ENCODE results near the gene DEFB124. TPM values are rescaled to one million over a fixed set of nuclear protein-coding genes. Genes with fewer than 3 reads are reported as not detected.
"Not testable (repeated sequence)": the region's sequence is repeated elsewhere in the genome, so short reads cannot be mapped to it uniquely, and the experiment has no call there.

Gene DEFB124
- total RNA-seq, 1 donor from 2014 or later, result not detected

DNA sequence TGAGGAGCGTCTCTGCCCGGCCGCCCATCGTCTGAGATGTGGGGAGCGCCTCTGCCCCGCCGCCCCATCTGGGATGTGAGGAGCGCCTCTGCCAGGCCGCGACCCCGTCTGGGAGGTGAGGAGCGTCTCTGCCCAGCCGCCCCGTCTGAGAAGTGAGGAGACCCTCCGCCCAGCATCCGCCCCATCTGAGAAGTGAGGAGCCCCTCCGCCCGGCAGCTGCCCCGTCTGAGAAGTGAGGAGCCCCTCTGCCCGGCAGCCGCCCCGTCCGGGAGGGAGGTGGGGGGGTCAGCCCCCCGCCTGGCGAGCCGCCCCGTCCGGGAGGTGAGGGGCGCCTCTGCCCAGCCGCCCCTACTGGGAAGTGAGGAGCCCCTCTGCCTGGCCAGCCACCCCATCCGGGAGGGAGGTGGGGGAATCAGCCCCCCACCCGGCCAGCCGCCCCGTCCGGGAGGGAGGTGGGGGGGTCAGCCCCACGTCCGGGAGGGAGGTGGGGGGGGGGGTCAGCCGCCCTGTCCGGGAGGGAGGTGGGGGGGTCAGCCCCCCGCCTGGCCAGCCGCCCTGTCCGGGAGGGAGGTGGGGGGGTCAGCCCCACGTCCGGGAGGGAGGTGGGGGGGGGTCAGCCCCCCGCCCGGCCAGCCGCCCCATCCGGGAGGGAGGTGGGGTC is 47.9 kb downstream of the DEFB124 start:
- intact Hi-C loops (cut with micrococcal nuclease), result not testable (repeated sequence)

- intact Hi-C loops (cut with micrococcal nuclease), result no loop called here
Observed at GRCh38 chr20:31425797-31426196, 49.1 kb downstream of the DEFB124 start.

GRCh38 chr20:31418307-31418706 is 56.6 kb downstream of the DEFB124 start:
- intact Hi-C loops (cut with micrococcal nuclease), result no loop called here

- intact Hi-C loops (cut with micrococcal nuclease), result no loop called here
Observed at GRCh38 chr20:31415653-31416052, 59.3 kb downstream of the DEFB124 start.

Other genes starting within 250 kb of the DEFB124 start
- not detected in 2 replicates for gene DEFB115, start 217.5 kb downstream of the DEFB124 start, total RNA-seq
- gene DEFB116, start 166.5 kb downstream of the DEFB124 start, total RNA-seq, result not detected in 2 replicates
- gene DEFB118, start 106.5 kb downstream of the DEFB124 start, total RNA-seq, result not detected in 2 replicates
- not detected in 2 replicates for gene DEFB119, start 84.5 kb downstream of the DEFB124 start, total RNA-seq
- not detected in 2 replicates for gene DEFB121, start 68.9 kb downstream of the DEFB124 start, total RNA-seq
- not detected in 2 replicates for gene DEFB123, start 34.5 kb downstream of the DEFB124 start, total RNA-seq
- not detected in 2 replicates for gene REM1, start 161 bp upstream of the DEFB124 start, total RNA-seq
- 203 and 223 TPM in 2 replicates for gene HM13, start 39.3 kb upstream of the DEFB124 start, total RNA-seq
- gene ID1, start 130.2 kb upstream of the DEFB124 start, total RNA-seq, result 0.64 and 0.80 TPM in 2 replicates
- gene COX4I2, start 162.8 kb upstream of the DEFB124 start, total RNA-seq, result not detected in 2 replicates
- gene BCL2L1, start 247.7 kb upstream of the DEFB124 start, total RNA-seq, result 141 TPM in 2 replicates